ENCODE measurements around the gene EML1.

- TF ChIP-seq POLR2AphosphoS5 (IDR thresholded peaks at IDR 0.05) (no peak), POLR2A (IDR thresholded peaks at IDR 0.05) (no peak), EP300 (IDR thresholded peaks at IDR 0.05) (no peak), CTCF (IDR thresholded peaks at IDR 0.05) (no peak)
Observed at GRCh38 chr14:99888149-99888548, 94.9 kb downstream of the EML1 start.

Data from stomach (tissue), 4 donors.